ENCODE results near the gene LCP2.

DNA sequence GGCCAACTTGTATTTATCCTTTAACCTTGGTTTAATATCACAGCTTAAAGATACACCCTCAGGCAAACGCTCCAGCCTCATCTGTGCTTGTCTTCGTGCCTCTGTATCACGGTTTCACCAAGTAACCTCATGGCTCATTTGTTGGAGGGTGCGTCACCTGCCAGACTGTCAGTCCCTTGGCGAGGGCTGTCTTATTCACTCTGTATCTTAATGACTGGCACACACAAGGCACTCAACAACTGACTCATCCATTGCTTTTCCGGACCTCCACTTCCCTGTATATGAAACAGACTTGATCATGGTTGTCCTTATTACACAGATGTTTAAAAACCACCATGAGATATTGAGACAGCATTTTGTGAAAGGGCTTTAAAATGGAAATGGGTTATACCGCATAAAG is 28.0 kb downstream of the LCP2 start:
- TF ChIP-seq, protein P1, sequence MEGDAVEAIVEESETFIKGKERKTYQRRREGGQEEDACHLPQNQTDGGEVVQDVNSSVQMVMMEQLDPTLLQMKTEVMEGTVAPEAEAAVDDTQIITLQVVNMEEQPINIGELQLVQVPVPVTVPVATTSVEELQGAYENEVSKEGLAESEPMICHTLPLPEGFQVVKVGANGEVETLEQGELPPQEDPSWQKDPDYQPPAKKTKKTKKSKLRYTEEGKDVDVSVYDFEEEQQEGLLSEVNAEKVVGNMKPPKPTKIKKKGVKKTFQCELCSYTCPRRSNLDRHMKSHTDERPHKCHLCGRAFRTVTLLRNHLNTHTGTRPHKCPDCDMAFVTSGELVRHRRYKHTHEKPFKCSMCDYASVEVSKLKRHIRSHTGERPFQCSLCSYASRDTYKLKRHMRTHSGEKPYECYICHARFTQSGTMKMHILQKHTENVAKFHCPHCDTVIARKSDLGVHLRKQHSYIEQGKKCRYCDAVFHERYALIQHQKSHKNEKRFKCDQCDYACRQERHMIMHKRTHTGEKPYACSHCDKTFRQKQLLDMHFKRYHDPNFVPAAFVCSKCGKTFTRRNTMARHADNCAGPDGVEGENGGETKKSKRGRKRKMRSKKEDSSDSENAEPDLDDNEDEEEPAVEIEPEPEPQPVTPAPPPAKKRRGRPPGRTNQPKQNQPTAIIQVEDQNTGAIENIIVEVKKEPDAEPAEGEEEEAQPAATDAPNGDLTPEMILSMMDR (IDR thresholded peaks at IDR 0.05), result no peak
- no peak for TF ChIP-seq POLR2A (IDR thresholded peaks at IDR 0.05)

Measured in adrenal gland (tissue), 5 donors.